AG08396 (cell line): ENCODE results near the gene ADPRHL1.

Experiments
- DNase-seq: peaks from one replicate; pipeline ENCODE4 v3.0.0; 2012; ENCODE audit warnings: low spot score, mixed read lengths

Gene ADPRHL1

GRCh38 chr13:113432506-113433270, 20.6 kb downstream of the ADPRHL1 start:
- no peak for DNase-seq

GRCh38 chr13:113431171-113431570, 22.1 kb downstream of the ADPRHL1 start:
- DNase-seq: no peak

- DNase-seq: no peak
These were observed 22.7 kb downstream of the ADPRHL1 start for GRCh38 chr13:113430378-113431110.

- DNase-seq: no peak
These were observed 23.7 kb downstream of the ADPRHL1 start for GRCh38 chr13:113429608-113429985.

- no peak for DNase-seq
These were observed 24.2 kb downstream of the ADPRHL1 start for GRCh38 chr13:113428871-113429607.

GRCh38 chr13:113428469-113428865, 24.8 kb downstream of the ADPRHL1 start:
- no peak for DNase-seq

DNA sequence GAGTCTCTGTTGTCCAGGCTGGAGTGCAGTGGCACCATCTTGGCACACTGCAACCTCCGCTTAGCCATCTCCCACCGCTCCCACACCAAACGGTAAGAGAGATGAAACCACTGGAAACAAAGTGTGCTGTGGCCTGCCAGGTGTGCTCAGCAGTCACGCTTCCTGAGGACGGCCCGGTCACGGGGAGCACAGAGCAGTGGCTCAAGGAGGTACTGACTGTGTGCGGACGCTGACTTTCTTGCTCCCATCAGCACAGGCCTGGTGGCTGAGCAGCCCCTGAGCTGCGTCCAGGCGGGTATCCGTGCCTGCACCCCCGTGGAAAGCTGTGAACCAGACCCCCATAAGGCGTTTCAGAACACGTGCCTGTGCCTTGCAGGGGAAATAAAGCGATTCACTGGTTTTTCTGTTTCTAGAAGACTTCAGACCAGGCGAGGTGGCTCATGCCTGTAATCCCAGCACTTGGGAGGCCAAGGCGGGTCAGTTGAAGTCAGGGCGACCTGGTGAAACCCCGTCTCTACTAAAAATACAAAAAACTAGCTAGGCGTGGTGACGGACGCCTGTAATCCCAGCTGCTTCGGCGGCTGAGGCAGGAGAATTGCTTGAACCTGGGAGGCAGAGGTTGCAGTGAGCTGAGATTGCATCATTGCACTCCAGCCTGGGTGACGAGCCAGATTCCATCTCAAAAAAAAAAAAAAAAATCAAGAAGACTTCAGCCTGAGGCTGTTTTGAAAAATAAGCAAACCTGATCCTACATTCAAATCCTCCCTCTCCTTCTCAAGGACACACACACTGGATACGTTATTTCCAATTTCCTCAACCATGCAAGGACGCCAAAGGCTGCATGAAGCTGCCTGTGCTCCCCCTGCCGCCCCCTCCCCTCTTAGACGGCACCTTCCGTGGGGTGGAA, 25.5 kb downstream of the ADPRHL1 start:
- DNase-seq: no peak

DNA sequence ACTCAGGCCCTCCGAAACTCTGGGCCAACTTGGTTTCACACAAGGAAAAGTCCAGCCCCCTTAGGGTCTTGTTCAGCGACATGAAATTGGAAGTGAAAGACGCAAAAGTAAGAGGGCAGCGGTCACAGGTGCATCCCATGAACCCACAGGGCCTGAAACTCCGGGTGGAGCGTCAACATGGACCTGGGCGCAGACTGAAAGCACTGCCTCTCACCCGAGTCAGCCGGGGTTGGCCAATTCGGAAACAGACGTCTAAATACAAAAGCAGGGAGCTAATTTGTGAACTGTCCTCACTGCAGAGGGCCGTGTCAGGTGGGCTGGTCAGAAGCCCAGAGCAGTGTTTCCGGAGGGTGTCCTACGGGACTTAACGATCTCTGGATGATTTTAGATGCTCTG, 26.7 kb downstream of the ADPRHL1 start:
- DNase-seq: no peak

GRCh38 chr13:113425941-113426590, 27.2 kb downstream of the ADPRHL1 start:
- no peak for DNase-seq

- DNase-seq: no peak
These were observed 29.6 kb downstream of the ADPRHL1 start for GRCh38 chr13:113423520-113424163.

GRCh38 chr13:113422807-113423519, 30.3 kb downstream of the ADPRHL1 start:
- no peak for DNase-seq

DNA sequence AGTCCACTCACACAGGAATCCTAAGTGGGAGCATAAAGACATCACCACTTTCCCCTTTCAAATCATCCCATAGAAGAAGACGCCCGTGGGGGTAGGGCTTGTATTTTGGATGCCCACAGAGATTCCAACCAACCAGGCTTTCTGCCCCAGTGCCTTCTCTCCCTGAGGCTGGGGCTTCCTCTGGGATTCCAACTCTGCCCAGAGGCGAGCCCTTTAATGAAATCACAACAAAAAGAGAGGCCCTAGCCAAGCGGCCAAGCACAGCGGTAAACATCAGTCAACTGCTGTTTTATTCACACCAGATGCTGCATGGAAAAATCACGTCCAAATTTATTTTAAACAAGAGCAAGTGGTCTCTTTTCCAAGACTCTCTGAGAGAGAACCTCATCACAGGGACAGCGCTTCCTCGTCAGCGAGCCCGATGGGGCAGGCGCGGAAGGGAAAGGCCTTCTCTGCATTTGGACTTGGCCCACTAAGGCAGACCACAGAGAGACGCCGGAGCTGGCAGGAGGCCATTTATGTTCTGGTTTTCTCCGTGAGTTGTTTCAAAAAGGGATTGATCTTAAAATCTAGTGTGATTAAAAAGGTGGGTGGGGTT, 31.5 kb downstream of the ADPRHL1 start:
- DNase-seq: peak; percentile 70

DNA sequence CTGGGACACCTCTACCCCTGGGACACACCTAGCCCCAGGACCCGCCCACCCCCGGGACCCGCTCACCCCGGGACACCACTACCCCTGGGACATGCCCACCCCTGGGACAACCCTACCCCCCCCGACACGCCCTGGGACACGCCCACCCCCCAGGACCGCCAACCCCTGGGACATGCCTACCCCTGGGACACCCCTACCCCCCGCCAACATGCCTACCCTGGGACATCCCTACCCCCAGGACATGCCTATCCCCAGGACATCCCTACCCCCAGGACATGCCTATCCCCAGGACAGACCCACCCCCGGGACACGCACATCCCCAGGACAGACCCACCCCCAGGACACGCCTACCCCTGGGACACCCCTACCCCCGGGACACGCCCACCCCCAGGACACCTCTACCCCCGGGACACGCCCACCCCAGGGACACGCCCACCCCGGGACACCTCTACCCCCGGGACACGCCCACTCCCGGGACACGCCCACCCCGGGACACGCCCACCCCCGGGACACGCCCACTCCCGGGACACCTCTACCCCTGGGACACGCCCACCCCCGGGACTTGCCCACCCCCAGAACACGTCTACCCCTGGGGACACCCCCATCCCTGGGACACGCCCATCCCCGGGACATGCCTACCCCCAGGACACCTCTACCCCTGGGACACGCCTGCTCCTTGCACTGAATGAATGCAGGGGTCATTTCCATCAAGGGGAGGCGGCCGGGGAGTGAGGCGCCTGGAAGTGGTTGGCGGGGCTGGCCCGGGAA, 32.3 kb downstream of the ADPRHL1 start:
- DNase-seq: peak; percentile 70

DNA sequence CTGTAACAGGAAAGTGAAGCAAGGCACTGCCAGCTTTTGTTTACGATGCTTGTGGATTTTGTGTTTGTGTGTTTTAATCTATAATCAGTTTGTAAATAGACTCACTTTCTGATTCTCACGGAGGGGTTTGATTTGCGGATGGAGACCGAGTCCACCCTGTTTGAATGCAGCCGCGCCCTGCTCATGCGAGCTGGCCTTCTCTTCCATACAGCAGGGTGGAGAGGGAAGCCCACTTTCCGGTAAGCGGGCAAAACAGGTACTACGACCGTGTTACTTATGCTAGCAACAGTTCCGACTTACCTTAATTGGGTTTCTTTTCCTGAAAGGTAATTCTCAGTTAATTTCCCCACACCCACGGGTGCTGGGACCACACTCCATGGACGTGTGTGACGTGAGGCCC, 33.1 kb downstream of the ADPRHL1 start:
- no peak for DNase-seq

- no peak for DNase-seq
These were observed 33.6 kb downstream of the ADPRHL1 start for GRCh38 chr13:113419531-113420193.

GRCh38 chr13:113418722-113419049, 34.6 kb downstream of the ADPRHL1 start:
- DNase-seq: no peak

DNA sequence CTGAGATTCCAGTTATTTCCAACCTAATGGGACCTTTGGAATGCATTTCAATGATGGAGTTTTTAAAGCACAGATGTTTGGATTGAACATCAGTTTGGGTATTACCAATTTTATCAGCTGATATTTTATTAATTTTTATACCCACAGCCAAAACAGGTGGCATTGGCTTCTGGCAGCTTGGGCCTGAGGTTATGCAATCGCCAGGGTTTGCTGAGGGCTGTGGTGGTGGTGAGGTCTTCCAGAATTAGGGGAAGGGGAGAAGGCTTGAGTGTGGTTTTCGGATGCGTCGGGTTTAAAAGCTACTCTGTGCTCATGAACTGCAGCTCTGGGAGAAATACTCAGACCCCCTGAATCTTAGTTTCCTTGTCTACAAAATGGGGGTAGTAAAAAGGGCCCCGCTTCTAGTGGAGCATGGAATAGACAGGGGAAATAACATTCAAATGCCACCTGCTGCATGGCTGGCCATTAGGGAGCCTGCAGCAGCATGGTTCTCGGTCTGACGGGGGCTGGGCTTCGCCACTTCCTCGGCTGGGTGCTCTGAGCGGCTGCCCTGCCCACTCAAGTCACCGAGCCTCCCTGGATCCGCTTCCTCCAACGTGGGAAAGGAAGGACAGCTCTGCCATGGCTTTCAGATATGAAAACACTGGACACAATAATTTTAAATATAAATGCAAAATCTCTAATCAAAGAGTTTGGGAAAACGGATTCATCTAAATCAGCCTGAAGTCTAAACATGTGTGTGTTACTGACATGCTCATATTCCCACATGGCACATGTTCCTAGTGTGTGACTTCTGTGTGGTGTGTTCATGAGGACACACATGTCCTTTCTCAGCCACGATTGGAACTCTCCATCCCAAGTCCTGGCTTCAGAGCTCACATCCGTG, 35.2 kb downstream of the ADPRHL1 start:
- no peak for DNase-seq
